SW480 (cell line): ENCODE data around the gene LMTK2.
"Not testable (repeated sequence)": the region's sequence is repeated elsewhere in the genome, so short reads cannot be mapped to it uniquely, and the experiment has no call there.

ENCODE experiments used
- DNase-seq: peaks from one replicate; pipeline ENCODE4 v3.0.0-alpha.2; 2016; ENCODE audit warnings: low spot score

Gene LMTK2

DNA sequence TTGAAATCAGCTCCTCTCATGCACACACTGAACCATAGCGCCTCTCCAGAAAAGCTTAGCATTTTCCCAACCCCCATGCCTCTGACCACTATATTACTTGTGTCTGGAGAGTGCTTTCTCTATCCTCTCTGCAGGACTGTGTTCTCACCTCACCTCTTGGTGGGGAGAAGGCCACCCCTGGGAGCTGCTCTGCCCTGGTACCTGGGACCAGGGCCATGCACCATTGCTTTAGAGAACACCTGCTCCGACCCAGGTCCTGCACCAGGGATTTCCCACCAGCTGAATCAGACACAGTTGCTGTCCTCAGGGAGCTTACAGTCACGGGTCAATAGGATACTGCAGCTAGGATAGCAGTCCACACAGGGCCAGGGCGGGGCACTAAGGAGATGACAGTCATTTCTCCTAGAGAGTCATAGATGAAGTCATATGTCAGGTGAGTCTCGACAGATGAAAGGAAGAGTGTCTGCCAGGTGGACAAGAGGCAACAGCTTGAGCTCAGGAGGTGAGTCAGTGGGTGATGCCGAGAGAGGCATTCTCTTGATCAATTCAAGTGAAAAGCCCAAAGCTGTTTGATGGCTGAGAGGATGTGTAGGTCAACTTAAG lies 619 bp upstream of the LMTK2 start:
- peak; percentile 80 for DNase-seq

DNA sequence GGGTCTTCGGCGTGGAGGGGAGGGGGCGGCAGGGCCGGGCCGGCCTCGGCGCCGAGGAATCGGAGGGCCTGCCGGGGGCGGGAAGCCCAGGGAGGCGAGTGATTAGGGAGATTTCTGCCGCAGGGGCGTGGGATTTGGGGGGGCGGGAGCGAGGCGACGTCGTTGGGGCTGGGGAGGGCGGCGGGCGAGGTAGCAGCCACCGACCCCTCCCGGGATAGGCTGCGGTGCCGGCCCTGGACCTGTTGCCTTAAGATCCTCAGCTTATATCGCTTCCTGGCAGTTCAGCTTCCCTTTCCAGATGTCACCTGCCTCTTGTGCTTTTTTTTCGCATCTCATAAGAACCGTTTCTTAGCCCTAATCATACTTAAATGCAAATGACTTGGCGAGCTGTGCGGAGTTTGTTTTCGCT lies 655 bp downstream of the LMTK2 start:
- DNase-seq = peak; percentile 56

DNA sequence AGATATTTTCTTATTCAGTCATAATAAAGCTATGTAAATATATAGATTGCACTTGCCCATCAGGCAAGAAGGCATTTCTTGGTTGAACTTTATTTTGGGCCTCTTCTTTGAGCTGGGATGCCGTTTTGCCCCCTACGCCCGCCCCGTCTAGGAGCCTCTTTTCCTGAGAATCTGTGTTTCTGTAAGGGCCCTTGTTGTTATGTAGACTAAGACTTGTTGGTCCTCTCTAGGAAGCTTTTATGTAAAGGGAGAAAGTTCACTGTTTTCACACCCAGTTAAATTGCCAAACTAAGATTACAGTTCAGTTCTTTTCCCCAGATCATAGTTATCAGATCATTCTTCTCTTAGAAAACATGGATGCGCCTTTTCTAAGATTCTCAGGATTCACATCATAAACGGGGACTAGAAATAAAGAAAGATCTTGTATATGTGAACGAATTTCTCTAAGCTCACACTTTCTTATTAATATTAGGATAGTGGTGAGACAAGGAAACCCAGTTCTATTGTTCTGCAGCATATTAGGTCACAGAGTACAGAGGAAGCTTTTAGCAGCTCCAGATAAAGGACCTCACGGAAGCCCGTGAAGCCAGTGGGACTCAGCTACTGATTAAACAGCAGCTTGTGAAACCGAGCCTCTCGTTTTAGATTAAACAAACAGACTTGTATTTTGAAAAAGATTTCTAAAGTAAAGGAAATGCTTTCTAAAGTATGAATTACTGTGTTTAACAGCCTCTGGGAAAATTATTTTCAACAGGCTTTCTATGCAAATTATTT lies 3.8 kb downstream of the LMTK2 start:
- no peak for DNase-seq

DNA sequence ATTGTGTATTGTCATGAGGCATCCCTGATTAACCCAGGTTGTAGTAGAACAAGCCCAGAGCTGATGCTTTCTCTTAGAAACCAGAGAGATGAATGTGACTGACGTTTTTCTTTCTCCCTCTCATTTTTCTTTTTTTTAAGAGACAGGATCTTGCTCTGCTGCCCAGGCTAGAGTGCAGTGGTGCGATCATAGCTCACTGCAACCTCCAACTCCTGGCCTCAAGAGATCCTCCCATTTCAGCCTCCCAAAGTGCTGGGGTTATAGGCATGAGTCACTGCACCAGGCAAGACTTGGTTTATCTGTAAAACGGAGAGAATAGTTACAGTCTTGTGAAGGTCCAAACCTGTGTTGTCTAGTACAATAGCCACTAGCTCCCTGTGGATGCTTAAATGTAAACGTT lies 5.4 kb downstream of the LMTK2 start:
- DNase-seq = no peak

DNA sequence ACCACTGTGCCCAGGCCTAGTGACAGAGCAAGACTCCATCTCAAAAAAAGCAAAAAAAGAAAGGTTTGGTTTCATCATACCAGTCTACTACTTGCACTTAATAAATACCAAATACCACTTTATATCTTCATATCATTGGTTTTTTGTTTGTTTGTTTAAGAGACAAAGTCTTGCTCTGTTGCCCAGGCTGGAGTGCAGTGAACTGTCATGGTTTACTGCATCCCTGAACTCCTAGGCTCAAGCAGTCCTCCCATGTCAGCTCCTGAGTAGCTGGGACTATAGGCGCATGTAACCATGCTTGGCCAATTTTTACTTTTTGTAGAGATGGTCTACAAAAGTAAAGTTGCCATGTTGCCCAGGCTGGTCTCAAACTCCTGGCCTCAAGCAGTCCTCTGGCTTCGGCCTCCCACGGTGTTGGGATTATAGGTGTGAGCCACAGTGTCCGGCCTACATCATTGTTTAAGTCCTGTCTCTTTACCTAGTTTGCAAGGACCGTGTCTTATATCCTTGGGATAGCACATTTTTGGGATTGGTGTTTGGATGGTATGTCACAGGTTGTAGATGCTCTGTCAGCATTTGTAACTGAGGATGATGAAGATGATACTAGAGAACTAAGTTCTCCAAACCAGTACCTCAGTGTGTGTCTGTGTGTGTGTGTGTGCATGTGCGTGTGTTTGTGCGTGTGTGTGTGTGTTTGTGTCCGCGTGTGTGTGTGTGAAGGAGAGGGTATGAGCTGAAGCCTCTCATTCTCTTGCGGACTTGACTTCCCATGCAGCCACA lies 9.3 kb downstream of the LMTK2 start:
- no peak for DNase-seq

DNA sequence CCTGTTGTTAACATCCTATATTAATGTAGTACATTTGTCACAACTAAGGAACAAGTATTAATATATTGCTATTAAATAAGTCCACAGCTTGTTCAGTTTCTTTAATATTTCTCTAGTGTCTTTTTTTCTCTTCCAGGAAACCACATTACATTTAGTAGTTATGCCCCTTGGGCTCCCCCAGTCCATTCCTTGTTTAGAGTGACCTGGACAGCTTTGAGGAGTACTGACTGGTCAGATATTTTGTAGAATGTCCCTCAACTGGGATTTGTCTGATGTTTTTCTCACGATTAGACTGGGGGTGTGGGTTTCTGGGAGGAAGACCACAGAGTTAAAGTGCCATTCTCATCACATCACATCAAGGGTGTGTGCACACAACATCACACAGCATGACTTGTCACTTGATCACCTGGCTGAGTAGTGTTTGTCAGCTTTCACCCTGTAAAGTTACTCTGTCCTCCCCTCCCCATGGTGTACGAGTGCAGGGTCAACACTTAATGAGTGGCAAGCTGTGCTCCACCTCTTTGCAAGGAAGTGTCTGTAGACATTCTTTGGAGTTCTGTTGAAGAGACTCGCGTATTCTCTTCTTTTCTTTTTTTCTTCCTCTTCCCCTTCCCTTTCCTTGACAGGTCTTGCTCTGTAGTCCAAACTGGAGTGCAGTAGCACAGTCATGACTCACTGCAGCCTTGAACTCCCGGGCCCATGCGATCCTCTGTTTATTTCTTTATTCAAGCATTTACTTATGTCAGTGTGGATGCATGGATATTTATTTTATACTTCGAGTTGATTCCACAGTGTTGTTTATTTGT lies 10.2 kb downstream of the LMTK2 start:
- DNase-seq = no peak

DNA sequence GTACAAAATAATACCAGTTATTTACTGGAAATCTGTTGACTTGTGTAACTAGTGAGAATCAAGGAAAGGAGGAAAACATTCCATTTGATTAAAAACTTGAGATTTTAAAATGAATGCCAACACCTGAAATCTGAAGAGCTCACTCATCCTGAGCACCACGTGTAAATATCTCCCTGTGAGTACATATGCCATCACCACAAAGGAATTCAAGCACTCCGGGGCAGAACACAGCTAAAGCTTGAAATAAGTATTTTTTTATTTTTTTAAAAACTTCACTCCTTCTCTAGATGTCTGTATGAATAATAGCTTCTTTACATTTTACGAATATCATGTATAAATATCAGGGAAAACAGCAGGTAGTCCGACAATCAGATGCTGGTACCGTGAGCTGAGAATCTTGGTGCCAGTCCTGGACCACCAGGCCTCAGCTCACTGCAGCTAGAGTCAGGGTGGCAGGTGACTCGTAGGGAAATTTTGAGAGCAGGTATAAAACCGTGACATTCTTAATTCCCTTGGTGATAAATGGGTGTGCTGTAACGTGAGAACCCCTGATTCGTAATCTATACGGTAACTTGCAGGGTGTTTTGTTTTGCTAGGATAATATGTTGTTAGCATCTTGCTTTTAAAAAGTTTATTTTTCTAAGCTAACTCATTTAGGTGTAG lies 12.7 kb downstream of the LMTK2 start:
- DNase-seq = no peak

DNA sequence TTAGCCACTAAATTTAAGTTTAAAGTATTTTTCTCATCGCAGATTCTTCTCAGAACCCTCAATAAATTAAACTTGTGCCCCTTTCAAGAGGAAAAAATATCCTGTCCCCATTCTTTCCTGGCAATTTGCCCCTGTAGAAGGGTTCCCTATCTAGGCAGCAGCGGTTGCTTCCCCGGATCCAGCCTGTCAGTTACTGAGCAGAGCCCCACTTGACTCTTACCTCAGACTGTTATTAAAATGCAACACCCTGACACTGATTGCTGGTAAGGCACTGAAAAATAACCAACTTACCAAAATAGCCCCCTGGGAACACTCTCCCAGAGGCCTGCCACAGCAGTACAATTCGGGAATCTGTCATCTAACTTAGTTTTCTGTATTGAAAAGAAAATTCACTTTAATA lies 13.9 kb downstream of the LMTK2 start:
- DNase-seq = no peak

DNA sequence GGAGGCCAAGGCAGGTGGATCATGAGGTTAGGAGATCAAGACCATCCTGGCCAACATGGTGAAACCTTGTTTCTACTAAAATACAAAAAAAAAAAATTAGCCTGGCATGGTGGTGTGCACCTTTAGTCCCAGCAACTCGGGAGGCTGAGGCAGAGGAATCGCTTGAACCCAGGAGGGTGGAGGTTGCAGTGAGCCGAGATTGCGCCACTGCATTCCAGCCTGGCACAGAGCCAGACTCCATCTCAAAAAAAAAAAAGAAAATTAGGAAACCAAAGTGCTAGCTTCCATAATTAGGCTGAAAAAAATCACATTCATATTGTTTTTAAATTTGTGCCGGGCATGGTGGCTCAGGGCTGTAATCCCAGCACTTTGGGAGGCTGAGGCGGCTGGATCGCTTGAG lies 14.7 kb downstream of the LMTK2 start:
- not testable (repeated sequence) for DNase-seq

DNA sequence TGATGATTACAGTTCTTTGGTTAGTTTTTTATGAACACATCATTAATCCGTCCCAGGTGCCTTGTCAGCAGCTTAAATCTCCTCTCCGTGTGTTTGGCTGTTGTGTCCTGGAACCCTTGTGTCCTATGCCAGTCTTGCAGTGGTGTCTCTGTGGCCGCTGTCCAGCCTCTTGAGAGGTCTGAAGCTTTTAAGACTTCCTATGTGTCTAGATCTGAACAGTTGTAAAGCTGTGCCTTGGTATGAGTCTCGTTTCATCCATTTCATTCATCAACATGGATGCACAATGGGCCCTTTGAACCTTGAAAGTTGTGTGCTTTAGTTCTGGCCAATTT lies 16.7 kb downstream of the LMTK2 start:
- no peak for DNase-seq

DNA sequence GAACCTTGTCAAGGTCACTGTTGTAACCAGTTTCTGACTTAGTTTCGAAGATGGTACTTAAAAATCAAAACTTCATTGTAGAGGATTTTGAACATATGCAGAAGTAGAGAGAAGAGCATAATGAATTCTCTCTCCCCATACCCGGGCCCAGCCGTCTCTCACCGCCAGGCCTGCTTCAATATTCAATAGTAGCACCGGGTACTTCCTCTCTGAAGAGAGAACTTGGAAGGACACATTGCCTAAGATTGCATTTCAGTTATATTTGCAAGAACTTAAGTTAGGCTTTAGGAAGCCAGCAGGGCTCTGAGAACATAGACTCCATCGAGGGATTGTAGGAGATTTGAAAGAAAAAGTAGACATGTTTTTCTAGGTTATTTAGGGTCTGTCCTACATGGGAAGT lies 19.1 kb downstream of the LMTK2 start:
- no peak for DNase-seq

DNA sequence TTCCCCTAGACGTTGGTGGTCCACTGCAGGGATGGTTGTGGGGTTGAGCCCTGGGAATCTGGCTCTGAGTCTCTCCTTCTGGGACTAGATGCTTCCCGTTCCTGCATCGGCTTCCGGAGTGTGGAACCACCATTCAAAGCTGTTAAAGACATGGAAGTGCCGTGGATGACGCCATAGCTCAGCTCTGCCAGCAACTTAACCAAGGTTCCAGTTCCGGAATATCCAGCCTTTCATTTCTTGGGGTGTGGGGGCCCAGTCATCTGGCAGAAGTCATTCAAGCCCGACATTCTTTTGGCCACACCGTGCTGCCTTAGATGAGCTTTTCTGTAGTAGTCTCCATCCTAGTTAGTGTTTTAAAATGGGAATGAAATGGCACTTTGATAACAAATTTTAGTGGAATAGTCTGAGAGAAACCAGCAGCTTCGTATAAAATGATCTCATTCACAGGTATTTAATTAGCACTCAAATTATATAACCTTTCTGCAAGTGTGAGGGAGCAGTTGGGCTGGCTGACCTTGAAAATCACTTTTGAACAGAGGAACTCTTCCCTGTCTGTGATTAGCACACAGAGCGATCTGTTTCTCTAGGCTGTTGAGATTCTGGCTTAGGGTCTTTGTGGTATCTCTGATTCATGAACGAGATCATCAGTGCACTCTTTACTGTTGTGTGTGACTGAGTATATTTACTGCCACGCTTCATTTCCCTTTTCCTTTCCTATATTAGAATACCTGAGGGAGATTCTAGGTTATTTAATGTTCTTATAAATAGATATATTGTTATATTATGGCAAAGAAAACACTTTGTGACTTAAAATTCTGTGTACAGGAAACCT lies 19.9 kb downstream of the LMTK2 start:
- no peak for DNase-seq

DNA sequence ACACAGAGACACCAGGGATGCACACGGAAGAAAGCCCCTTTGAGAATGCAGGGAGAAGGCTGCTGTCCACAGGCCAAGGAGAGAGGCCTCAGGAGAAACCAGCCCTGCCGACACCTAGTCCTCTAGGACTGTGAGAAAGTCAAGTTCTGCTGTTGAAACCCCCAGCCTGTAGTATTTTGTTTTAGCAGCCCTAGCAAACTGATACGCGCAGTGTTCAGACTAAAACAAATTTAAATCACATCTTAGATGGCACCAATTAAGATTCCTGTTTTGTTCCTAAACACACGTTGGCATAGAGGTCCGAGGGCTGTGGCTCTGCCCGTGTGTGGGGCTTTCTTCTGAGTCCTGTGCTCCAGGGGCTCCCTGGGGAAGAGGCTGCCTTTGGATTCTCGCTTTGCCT lies 21.7 kb downstream of the LMTK2 start:
- DNase-seq = no peak

DNA sequence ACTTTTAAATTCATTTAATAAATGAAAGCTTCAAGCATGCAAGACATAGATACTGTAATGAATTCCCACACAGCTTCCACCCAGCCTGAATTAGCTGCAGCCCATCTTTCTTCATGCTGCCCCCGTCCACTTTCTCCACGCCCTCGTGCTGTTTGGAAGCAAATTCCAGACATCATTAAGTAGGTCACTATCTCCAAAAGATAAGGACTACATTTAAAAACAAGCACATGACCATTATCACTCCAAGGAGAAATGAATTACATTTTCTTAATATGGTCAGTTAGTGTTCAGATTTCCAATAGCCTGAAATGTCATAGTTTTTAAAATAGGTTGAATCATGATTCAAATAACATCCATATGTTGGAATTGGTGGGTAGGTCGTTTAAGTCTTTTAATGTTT lies 24.3 kb downstream of the LMTK2 start:
- DNase-seq = no peak

DNA sequence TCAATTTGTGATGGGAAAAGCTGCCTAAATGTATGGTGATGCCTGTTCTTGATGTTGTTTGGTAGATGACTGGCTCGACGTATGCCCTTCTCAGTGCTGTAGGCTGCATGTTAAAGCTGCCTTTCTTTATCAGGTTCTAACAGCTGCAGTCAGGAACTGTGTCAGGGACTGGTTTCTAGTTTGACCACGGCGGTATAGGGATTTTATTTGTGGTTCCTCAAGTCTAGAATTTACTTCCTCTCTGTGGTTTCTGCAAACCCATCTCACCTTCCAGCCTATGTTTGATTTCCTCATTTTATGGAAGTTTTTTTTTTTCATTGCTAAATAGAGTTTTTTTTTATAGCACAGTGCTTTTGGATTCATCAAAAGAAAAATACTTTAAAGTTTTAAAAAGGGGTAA lies 26.5 kb downstream of the LMTK2 start:
- peak; percentile 83 for DNase-seq

DNA sequence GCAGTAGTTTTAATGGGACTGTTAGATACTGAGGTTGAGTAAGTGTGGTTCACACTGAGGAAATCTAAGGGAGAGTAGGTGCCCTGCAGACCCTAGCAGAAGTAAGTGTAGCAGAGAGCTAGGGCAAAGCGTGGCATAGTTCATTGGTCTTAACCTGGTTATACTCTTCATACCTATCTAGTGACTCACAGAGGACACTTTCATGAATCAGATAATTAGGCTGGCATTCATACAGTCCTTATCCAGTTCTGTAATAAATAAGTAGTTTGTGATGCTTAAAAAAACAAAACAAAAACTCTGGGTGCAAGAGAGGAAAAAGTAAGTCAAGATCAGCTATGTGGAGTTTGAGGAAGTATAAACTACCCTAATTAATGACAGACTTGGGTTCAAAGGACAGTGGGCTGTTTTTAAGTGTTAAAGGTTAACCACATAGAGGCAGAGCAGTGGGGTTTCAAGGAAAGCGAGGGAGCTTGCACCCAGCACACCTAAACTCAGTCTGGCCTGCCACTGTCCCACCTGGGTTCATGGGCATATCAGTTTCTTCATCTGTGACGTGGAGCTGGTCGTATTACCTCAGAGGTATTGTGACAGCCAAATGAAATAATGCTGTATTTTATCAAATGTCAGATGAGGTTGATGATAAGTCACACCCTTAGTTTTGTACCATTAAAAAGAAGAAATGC lies 27.1 kb downstream of the LMTK2 start:
- DNase-seq = peak; percentile 98

DNA sequence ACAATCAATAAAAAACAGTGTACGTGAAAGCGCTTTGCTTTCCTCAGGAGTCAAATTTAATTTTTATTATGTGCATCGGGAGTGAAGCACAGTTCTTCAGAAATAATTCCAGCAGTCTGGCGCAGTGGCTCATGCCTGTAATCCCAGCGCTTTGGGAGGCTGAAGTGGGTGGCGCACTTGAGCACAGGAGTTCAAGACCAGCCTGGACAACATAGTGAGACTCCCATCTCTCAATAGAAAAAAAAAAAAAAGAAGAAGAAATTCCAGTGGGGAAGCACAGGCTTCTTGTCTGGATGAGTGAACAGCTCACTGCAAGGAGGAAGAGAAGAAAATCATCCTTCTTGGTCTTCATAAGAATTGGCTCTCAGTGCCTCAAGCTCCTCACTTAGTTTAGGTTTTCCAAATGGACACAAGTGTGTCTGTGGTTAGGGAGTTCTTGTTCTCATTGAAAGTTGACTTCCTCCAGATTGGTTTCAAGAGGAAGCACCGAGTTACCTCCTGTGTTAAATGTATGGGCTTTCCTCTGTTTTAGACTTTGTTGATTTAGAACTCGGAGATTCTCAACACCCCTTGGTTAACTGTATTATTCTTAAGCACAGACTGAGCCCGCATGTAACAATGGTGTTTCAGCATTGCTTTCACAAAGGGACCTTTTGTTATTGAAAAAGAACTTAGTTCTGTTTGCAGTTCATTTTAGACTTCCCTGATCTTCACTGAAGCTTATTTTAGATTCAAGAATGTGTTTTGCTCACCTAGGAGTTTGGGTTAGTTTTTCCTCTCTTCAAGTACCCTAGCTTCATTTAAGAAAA lies 28.0 kb downstream of the LMTK2 start:
- no peak for DNase-seq

DNA sequence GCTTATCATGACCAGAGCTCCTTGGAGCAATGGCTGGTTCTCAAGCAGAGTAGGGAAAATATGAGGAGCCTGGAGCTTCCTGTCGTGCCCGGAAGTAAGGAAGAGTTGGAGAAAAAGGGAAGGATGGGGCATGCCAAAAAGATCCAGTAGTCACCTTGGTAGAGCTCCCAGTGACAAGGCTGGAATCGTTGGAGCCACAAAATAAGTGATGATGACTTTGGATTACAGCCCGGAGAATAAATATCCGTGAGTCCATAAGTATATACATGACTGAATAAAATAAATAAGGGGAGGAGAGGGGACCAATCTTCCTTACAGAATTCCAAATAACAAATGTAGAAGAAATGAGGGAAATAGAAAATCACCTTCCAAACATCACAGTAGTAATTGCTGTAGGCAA lies 29.3 kb downstream of the LMTK2 start:
- no peak for DNase-seq

DNA sequence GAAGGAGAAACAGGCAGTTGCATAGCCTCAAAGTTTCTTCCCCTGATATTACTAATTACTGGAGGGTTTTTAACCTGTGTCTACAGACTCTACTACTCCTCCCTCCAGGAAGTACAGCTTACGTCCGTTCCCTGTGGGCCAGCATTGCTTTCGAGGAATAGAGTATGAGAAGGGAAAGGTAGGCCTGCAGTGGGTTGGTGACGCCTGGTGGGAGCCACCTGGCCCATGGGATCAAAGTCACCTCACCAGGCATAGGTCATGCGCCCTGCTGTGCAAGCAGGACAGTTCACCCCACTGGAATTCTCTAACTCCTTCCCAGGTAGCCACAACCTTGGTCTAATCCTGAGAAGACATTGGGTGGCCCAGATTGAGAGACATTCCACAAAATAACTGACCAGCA lies 29.8 kb downstream of the LMTK2 start:
- no peak for DNase-seq
